ENCODE data around the gene PAXX.
"Not testable (repeated sequence)": the region's sequence is repeated elsewhere in the genome, so short reads cannot be mapped to it uniquely, and the experiment has no call there.

The PAXX gene

DNA sequence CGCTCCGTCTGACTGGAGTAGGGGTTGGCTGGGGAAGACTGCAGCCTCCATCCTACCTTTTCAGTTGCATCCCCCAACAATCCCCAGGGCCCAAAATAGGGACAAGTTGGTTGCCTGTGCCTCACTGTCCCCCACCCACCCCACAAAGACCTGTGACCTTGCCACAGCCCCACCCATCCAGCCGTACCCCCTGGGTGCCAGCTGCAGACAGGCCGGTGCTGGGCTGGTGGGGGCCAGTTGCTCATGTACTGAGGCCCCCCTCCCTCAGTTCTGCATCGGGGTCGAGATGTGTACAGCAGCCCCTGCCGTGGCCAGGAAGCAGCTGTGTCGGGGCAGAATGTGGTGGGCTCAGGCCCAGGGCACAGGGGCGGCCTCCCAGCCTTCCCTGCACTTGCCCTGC lies 9.1 kb upstream of the PAXX start:
- no peak for DNase-seq

DNA sequence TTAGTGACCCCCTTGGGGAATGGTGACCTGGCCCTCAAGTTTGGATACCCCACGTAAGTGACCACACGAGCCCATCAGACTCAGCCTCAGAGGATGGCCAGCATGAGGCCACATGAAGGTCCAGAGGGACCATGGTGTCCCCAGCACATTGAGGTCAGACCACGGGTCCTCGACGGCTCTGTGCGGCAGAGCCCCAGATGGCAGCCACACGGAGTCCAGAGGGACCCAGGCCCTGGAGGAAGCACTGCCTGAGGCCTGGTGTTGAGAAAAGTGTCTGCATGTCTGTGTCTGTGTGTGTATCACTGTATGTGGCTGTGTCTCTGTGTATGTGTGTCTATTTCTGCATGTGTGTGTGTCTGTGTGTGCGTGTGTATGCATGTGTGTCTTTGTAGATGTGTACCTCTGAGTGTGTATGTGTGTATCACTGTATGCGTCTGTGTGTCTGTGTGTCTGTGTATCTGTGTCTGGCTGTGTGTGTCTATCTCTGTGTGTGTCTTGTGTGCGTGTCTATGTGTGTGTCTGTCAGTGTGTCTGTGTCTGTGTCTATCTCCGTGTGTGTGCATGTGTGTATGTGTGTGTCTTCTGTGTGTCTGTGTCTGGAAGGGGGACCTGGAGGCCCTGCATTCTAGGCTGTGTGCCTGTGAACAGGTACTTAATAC lies 8.4 kb upstream of the PAXX start:
- DNase-seq = no peak

GRCh38 chr9:136984464-136985026 lies 7.7 kb upstream of the PAXX start:
- DNase-seq = no peak

- no peak for DNase-seq
Measured at GRCh38 chr9:136985027-136985602, 7.1 kb upstream of the PAXX start.

GRCh38 chr9:136985853-136986252 lies 6.4 kb upstream of the PAXX start:
- DNase-seq = no peak

GRCh38 chr9:136988872-136989271 lies 3.4 kb upstream of the PAXX start:
- no peak for DNase-seq

GRCh38 chr9:136990242-136990911 lies 1.8 kb upstream of the PAXX start:
- no peak for DNase-seq

DNA sequence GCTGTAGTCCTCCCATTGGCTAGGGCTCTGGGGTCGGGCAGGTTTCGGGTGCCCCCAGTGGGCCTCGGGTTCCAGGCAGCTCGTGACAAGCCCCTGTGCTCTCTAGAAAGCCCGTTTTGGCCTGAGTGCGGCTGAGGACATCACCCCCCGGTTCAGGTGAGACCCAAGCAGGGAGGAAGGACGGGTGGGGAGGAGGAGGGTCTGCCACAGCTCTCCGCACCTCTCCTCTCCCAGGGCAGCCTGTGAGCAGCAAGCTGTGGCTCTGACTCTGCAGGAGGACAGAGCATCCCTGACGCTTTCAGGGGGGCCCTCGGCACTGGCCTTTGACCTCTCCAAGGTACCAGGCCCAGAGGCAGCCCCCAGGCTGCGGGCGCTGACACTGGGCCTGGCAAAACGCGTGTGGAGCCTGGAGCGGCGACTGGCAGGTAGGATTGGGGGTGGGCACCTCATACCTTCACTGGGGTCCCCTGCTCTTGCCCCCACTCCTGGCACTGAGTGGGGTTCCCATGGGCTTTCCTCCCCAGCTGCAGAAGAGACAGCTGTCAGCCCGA lies 672 bp downstream of the PAXX start:
- DNase-seq = no peak

GRCh38 chr9:136994180-136994887 lies 2.1 kb downstream of the PAXX start:
- no peak for DNase-seq

GRCh38 chr9:136994888-136995230 lies 2.6 kb downstream of the PAXX start:
- no peak for DNase-seq

DNA sequence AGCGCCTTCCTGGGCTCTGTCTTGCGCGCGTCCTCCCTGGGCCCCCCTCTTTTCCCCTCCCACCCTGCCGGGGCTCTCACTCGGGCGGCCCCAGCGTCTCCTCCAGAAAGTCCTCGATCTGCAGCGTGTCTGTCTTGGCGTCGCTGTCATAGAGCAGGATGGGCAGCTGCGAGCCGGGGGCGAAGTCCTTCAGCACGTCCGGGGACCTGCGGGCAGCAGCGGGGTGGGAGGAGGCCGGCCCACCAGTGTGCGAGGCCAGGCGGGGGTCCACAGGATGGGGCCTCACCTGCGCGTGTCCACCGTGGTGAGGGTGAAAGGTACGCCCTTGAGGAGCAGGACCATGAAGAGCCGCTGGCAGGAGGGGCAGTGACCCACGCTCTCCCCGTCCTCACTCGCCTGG lies 3.1 kb downstream of the PAXX start:
- no peak for DNase-seq

- no peak for DNase-seq
Measured at GRCh38 chr9:136995772-136996311, 3.6 kb downstream of the PAXX start.

DNA sequence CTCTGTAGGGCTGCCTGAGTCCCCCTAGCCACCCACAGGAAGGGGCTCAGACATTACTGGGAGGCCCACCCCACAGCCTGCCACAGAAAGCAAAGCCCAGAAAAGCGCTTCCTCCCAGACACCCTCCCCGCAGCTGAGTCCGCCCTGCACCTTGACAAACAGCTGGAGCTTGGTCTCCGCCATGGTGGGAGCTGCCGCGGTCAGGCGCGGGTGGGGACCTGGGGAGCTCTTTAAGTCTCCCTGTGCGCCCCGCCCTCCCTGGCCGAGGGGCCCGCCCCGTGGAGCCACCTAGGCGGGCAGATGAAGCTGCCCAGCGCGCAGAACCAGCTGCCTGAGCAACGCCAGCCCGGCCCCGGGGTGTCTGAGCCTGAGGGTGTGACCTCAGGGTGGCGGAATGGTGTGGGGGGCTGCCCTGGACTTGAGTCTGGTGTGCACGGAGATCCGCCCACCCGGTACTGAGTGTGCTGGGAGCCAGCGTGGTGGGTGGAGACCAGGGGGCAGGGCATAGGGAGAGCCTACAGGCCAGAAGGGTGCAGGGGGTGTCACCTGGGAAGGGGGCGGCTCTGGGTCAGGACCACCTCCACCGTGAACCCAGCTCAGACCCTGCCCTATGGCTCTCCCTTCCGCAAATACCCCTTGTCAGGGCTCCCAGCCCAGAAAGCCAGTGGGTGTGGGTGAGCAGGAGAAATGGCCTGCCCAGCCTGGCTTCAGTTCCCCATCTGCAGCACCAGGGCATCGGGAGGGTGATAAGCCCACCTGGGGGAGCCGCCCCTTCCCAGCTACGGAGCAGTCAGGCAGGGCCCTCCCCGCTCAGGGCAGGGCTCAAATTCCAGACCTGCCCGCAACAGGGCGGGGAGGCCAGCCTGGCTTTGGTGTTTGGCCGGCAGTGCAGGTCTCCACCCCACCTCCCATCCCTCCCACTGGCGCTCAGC lies 4.4 kb downstream of the PAXX start, which contains the start of gene CLIC3:
TSS of gene CLIC3 (minus strand) at position 208 of the 932 bp plus-strand sequence. CDS start at position 183, 25 bp downstream.
- no peak for DNase-seq

GRCh38 chr9:136997371-136997770 lies 5.1 kb downstream of the PAXX start:
- DNase-seq = no peak

- DNase-seq = no peak
Measured at GRCh38 chr9:136997830-136998234, 5.6 kb downstream of the PAXX start.

DNA sequence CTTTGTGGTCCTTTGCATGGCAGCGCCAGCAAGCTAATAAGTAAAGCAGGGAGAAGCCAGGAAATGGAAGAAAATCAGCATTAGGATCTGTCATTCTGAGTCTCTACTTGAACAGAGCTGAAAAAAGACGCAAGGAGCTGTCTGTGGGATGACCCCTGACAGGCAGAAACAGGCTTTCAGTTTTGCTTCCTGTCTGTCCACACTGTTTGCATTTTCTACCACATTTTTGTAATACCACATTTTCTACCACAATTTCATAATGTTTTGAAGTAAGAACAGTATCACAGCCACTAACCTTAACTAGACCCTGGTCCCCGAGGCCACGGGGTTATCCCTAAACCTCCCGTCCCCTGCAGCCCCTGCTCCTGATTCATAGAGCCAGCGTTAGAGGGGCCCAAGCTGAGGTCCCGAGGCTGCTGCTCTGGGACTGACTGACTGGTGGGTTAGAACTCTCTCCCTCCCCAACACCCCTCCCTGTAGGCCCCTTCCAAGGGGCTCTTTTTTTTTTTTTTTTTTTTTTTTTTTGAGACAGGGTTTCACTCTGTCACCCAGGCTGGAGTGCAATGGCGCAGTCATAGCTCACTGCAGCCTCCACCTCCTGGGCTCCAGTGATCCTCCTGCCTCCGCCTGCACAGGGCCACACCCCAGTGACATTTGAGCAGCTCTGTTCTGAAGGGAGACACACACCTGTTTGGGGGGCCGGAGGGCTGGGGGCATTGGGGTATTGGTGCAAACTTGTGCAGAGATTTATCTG lies 8.1 kb downstream of the PAXX start:
- DNase-seq = peak; percentile 39

GRCh38 chr9:137001857-137002645 lies 9.8 kb downstream of the PAXX start:
- DNase-seq = no peak

GRCh38 chr9:137002646-137003041 lies 10.4 kb downstream of the PAXX start:
- no peak for DNase-seq

DNA sequence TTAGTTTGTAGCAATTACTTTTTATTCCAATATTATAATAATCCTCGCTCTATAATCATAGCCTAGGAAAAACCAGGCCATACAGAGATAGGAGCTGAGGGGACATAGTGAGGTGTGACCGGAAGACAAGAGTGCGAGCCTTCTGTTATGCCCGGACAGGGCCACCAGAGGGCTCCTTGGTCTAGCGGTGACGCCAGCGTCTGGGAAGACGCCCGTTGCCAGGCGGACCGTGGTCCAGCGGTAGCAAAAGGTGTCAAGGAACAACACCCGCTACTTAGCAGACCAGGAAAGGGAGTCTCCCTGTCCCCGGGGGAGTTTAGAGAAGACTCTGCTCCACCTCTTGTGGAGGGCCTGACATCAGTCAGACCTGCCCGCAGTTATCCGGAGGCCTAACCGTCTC lies 12.1 kb downstream of the PAXX start:
- not testable (repeated sequence) for DNase-seq
